GM12874 (cell line): ENCODE results near the gene HOXC10.

ENCODE experiments used
- TF ChIP-seq, protein P1 (sequence below): IDR thresholded peaks from 2 replicates; pipeline ENCODE4 v1.5.1; 2011; ENCODE audit warnings: low read depth, mild to moderate bottlenecking, control low read depth, low read length, moderate library complexity; ENCODE audit not compliant: insufficient read depth

The HOXC10 gene

DNA sequence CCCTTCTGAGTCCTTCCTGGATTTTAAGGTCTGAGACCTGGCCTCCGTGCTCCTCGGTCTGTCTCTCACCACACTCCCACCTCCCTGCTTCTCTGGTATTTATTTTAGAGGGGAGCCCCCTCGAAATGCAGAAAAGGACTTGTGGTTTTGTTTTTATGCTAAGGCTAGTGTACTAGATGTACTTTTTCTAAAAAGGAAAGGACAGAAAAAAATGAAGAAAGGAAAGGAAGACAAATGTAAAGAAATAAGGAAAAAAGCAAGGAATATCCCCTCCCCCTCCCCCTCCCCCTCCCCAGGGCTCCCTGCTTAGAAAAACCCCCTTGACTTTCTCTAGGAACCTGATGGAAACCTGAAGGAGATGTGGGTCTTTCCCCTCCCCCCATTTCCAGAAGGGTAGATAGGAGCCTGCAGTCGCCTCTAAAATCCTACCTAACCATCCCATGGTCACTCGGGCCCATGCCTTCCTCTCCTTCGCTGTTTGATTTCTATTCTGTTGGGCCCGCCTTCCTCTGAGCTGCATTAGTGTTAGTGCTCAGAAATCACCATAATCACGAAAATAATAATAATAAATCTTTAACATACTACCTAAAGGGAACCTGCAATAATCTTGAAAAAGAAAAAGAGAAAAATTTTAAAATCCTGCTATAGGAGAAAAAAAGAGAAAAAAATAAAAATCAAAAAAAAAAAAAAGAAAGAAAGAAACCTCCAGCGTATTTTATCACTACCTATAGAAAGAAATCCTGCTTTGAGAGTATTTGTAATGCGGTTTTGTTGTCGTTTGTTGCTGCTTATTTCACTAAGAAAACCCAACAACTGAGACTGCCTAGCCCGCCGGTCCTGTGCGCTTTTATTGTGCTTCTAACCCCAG is 27.0 kb downstream of the HOXC10 start:
- TF ChIP-seq, protein P1, sequence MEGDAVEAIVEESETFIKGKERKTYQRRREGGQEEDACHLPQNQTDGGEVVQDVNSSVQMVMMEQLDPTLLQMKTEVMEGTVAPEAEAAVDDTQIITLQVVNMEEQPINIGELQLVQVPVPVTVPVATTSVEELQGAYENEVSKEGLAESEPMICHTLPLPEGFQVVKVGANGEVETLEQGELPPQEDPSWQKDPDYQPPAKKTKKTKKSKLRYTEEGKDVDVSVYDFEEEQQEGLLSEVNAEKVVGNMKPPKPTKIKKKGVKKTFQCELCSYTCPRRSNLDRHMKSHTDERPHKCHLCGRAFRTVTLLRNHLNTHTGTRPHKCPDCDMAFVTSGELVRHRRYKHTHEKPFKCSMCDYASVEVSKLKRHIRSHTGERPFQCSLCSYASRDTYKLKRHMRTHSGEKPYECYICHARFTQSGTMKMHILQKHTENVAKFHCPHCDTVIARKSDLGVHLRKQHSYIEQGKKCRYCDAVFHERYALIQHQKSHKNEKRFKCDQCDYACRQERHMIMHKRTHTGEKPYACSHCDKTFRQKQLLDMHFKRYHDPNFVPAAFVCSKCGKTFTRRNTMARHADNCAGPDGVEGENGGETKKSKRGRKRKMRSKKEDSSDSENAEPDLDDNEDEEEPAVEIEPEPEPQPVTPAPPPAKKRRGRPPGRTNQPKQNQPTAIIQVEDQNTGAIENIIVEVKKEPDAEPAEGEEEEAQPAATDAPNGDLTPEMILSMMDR, result no peak

DNA sequence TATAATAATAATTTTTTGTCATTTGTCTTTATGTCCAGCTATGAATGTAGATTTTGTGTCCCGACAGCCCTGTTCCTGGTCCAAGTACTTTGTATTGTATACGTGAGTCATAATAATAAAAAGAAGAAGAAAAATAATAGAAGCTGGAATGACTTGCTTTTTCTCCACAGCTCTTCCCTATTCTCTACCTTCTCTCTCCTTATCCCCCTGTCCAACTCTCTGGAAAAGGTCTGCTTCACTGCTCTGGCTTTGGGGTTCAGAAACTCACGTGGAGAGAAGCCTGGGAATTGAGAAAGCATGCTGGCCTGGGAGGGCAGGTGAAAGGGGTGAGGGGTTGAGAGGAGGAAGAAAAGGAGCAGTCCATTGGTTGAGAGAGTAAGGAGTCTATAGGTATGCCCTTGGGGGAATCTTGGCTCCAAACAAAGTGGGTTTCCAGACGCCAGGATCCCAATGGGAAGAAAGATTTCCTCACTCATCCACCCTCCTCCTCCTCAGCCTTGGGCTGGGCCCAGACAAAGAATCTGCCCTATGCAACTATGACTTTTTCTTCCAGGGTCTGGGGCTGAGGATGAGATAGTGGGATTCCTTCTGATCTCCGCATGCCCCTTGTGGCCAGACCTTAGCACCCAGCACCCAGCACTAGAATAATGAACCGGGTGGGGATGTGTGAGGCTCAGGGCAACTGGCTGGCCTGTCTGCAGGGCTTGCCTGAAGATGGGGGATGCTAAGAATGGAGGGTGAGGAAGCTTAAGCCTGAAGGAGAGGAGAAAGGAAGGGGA is 27.9 kb downstream of the HOXC10 start:
- TF ChIP-seq, protein P1, result no peak

DNA sequence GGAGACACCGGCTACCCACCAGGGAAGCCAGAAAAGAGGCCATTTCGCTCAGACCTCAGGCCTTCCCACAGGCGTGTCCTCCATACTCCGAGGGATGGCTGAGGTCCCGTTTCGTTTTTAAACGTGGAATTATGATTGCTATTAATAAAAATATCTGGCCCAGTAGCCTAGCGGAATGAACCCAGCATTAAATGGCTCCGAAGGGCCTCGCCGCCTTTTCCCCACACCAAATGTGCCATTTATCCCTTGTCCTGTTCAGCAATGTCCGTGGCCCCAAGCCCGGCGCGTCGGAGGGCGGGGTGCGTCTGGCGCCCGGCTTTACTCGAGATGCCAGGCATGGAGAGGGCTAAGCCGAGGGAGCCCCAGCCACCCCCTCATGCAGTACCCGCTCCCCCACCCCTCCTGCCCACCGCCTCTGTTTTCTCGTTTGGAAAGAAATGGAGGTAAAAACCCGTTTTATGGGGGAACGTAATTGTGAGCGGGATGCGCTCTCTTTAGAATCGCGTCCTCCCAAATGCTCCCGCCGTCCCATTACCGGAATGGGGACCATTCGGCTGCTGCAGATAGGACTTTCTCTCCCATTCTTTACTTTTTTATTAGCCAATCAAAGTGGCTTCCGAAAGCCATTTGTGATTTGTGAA is 29.6 kb downstream of the HOXC10 start:
- TF ChIP-seq, protein P1, result no peak

DNA sequence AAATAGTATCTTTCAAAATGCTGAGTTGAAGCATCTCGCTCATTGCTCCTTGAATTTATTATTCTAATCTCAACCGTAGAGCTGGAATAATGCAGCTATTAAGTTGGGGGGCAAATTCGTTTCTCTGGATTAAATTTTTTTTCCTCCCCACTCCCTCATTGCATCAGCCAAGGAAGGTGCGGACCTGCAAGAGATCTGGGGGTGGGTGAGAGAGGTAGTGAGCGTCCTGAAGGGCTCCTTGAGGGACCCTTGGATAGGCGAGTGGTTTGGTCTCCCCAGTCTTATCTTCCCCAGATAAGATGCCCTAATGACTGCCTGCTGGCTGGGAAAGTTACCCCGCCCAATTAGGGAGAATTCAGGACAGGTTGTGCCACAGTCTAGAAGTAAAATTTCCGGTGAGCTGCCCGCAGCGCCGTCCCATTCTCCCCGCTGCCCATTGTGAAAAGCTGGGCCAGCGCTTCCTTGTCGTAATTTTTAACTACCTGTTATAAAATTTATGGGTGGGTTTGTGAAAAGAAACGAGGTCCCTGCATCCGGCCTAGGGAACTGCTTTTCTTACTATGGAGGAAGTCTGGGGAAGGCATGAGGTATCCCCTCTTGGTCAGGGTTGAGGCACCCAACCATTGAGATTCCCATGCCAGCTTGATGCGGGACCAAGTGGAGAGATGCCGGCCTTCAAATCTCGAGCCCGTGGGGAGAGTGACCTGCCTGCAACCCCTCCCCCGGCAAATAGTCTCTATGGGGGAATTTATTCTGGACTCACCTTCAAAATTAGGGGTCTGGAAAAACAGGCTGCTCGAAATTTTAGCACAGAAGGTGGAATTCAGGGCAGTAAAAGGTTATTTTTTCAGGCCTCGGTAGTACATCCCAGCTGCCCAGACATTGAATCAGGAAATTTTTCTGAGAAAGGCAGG is 30.3 kb downstream of the HOXC10 start:
- TF ChIP-seq, protein P1, result no peak

DNA sequence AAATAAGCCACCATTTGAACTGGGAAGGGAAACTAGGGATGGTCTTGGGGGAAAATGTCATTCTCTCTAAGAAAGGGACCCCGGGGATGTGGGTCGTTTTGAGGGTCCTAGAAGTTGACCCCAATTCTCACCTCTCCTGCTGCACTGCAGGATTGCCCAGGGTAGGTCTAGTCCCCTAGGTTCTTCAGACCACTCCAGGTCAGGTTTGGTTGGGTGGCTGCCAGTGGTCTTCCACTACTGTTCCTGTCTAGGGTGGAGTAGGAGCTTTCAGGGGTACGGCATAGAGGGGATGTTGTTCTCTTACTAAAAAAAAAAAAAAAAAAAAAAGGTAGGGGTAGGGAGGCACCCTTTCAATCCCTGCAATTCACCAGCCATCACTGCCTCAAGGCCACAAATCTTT is 31.1 kb downstream of the HOXC10 start:
- TF ChIP-seq, protein P1, result no peak

DNA sequence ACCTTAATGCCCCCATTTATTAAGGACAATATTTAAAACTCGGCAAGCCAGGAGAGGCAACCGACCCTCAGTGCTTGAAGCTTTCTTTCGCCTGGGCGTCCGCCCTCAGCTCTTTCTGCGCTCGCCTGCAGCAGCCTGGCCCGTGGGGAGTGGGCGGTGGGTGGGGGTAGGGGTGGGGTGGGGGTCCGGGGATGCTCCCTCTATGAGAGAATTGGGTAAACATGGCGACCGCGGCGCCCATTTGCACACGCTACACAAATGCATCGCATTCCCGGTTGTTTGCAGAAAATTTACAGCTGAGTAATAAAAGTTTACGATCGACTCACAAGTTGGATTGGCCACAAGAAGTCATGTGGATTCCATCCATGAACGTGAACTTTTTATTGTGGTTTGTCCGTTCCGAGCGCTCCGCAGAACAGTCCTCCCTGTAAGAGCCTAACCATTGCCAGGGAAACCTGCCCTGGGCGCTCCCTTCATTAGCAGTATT is 31.6 kb downstream of the HOXC10 start:
- TF ChIP-seq, protein P1, result no peak
